Fibroblast of lung (primary cell): ENCODE data around the gene IMPG1.

Experiments
- CTCF ChIP-seq, 2 donors: IDR thresholded peaks in 1 of 2; conservative IDR thresholded peaks in 1 of 2; 1 replicate in 1 of 2; 2 replicates in 1 of 2; pipeline ENCODE4 v1.5.1; 2011 to 2012; ENCODE audit warnings: low read length in 2 of 2, control low read depth in 1 of 2, inconsistent platforms in 1 of 2, low read depth in 1 of 2, mild to moderate bottlenecking in 1 of 2
- EZH2 ChIP-seq: IDR thresholded peaks from 2 replicates; pipeline ENCODE4 v1.5.1; 2012; ENCODE audit warnings: low read length, control low read depth, mild to moderate bottlenecking; ENCODE audit errors: missing control alignments

DNA sequence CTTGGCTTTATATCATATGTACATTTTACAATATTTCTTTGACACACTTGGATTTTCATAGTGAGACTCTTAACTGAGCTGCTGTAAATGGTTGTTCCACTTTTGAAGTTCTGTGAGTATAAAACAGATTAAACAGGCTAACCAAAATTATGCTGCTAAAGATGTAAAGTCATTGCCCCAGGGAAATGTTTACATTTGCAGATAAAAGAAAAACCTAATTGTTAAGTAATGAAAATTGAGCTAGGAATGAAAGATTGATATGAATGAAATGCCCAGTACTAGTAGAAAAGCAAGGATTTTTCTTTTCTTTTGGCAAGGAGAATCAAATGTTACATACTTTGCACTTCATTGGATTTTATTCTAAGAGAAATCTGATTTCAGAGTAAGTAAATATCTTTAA lies 159.4 kb downstream of the IMPG1 start:
- no peak for TF ChIP-seq EZH2
- no peak for TF ChIP-seq CTCF (conservative IDR thresholded peaks at IDR 0.05 in 1 of 2, IDR thresholded peaks at IDR 0.05 in 1 of 2; ENCODE audit: low read depth in 1 of 2, low read length in 2 of 2)
